NCI-H774 (cell line): ENCODE results near the gene PDLIM5.
"Not testable (repeated sequence)": the region's sequence is repeated elsewhere in the genome, so short reads cannot be mapped to it uniquely, and the experiment has no call there.

ENCODE experiments used
- DNase-seq: peaks from one replicate; lab custom pipeline; 2025; lab: John Stamatoyannopoulos, UW

PDLIM5 gene

DNA sequence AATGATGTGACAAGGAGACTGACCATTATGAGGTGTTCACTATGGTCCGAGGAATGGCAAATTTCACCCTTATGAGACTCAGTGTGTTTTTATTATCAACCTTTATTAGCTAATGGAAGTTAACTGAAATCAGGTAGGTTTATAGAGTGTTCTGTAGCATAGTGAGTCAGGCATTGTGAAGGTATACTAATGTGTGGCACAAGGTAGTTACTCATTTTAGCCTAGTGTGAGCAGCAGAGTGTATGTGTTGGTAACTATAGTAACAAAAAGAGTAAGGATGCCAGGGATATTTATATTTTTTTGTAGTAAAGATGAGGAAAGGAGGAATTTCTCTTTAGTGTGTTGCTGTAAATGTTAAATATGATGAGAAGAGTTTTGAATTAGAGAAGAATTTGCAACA is 12.0 kb downstream of the PDLIM5 start:
- no peak for DNase-seq

DNA sequence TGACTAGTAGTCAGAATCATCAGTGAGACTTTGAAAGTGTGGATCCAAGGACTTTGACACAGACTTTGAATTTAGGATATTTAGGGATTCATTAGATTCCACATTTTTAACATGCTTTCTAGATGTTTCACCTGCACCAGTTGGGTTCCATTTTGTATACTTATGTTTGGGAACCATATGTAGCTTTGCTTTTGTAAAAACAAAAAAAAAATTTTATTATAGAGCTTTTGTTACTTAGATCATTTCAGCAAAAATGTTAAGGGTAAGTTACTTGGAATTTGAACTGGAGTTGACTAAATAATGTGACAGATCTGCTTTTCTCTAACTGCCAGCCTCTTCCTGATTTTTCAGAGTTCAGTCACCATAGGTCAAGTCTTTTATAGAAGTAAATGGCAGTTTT is 14.6 kb downstream of the PDLIM5 start:
- DNase-seq, result no peak

DNA sequence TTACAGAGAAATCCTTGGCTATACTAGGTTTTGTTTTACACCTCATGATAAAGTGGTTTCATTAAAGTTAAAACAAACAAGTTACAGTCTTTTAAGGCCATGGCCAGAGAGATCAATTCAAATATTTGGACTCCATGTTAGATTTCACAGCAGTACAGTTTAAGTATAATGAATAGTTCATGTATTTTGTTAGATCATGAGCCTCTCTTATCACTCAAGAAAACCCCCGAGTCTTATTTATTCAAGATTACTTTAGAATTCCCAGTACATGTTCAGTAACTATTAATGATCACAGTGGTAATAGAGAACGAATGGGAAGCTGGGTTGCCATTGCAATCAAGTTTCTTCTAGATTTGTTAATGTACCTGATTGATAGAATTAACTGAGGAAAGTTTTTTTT is 15.2 kb downstream of the PDLIM5 start:
- no peak for DNase-seq

DNA sequence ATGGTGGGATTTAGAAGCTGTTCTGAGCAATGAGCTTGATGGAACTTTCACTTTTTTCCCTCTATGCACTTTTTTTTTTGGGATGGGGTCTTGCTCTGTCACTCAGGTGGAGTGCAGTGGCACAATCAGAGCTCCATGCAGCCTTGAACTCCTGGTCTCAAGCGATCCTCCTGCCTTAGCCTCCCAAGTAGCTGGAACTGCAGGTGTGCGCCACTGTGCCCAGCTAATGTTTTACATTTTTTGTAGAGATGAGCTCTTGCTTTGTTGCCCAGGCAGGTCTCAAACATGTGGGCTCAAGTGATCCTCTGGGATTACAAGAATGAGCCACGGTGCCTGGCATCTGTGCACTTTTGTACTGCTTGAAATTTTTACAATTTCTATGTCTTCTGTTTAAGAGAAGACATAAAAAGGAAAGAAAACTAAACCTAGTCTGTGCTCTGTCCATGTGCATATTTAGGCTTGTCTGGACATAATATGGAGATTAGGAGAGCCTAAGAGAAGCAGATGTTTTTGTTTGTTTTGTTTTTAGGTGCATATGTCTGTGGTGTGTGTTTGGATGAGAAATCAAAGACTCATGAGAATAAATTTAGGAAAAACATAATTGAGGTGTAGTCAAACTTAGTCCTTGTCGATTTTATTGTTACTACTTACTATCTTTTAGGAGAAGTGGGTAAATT is 16.5 kb downstream of the PDLIM5 start:
- DNase-seq, result no peak

DNA sequence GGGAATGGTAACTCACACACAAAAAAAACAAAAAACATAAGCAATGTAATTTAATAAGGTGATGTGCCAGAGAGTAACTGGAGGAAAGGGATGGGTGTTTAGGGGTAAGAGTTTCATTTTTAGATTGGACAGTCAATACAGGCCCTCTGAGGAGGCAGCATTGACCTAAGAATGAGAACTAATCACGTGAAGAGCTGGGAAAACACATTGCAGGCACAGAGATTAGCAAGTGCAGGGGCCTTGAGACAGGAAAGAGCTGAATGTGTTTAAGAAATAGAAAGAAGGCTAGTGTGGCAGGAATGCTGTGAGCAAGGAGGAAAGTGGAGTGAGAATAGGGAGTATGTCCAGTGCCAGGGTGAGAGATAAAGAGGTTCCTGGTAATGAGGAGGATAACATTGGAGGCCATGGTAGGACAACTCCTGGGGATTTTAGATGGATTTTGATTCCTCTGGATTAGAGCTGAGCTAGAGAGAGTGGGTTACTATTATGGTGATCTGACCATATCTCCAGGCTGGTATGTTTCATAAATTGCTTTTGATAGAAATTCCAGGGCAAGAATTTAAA is 17.6 kb downstream of the PDLIM5 start:
- no peak for DNase-seq

DNA sequence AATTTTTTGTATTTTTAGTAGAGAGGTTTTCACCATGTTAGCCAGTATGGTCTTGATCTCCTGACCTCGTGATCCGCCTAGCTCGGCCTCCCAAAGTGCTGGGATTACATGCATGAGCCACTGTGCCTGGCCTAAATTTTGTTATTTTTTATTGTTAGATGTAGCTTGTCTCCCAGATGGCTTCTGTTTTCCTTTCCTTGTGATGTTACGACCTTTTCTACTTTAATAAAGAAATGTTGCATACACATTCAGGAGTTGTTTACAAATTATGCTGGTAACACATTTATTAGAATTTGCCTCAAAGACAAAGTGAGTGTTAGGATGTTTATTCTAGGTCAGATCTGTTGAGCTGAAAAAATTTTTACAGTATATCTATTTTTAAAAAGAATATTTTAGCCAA is 18.4 kb downstream of the PDLIM5 start:
- no peak for DNase-seq

DNA sequence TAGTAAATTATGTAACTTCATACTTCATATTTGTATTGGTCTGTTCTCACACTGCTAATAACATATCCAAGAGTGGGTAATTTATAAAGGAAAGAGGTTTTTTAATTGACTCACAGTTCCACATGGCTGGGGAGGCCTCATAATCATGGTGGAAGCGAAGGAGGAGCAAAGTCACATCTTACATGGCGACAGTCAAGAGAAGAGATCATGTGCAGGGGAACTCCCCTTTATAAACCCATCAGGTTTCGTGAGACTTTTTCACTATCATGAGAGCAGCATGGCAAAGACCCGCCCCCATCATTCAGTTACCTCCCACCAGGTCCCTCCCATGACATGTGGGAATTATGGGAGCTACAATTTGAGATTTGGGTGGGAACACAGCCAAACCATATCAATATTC is 19.0 kb downstream of the PDLIM5 start:
- not testable (repeated sequence) for DNase-seq

DNA sequence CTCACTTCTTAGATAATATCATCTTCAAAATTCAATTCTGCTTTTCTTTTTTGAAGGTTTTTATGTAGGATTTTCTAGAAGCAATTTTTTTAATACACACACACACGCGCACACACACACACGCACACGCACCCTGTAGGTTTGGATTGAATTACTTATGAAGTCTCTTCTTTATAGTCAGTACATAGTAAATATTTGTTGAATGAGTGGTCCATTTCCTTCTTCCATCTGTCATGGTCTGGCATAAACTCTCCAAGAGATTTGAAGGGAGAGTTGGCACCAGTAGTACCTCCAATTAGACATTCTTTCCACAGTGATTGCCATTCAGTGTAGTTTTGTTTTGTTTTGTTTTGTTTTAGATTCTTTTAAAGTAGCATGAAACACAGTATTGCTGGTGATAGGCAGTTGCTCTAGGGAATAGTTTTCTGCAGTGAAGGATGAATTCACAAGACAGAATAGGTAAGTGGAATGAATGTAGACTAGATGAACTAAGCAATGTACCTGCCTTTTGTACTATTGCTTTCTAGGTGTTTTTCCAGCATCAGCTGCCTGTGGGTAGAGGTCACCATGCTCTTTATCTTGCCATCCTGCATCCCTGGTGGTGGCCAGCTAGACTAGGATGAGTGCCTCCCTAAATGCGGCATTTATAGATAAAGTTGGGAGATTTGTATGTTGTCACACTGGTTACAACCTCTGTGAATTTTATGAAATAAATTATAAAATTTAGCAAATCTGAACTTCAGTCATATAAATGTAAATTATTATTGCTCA is 20.5 kb downstream of the PDLIM5 start:
- DNase-seq, result peak; percentile 7

DNA sequence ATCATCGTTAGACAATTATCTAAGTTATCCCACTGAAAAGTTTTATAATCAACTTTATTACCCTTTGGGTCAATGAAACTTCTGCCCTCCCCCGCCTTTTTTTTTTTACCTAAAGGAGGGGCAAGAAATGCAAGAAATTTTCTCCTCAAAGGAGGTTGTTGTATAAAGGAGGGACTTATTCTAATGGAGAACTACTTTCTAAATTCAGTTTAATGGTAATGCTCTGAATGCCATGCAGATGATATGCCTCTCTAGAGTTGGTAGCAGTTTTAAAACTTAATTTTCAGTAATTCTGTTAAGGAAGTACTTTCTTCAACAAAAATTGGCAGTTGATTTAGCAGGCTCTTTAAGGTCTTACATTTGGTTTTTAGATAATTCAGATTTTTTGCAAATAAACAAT is 23.3 kb downstream of the PDLIM5 start:
- DNase-seq, result no peak

DNA sequence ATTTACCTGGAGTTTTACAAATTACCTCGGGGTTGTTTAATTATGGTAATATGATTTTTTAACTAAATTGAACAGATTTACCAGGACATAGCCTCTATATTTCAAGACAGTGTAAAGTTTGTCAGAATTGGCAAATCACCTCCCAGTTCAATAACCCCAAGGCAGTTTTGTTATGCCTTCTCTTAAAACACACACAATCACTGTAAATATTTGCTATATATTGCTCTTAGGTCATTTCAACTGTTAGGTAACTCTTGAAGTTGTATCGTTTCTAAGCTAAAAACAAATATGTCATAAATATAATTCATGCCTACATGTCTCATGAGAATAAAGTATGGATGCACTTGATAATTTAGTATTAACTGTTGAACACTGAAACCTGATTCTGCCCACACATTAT is 24.1 kb downstream of the PDLIM5 start:
- no peak for DNase-seq

DNA sequence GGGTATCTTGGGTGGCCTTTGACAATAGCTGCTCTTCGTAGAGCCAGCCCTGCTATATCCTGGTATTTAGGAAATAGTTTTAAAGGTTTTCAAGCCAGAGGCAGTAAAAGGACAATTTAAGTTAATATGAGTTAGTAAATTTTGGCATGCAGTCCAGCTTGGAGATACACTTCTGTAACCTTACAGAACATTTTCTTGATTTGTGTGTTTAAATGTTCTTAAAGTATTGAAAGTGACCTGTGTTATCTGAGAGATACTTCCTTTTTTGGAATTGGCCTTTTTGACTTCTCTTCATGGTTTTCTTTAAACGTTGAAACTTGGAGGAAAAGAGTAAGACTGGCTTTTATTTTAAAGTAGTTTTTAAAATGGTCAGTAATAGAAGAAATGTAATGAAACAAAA is 25.5 kb downstream of the PDLIM5 start:
- DNase-seq, result no peak

DNA sequence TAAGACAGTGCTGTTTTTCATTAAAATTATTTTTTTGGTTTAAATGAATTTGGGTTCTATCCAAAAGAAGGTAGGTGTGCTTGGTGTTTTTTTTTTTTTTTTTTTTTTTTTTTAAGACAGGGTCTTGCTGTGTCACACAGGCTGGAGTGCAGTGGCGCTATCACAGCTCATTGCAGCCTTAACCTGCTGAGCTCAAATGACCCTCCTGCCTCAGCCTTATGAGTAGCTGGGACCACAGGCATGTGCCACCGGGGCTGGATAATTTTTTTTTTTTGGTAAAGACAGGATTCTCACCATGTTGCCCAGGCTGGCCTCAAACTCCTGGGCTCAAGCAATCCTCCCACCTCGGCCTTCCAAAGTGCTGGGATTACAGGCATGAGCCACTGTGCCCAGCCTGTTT is 27.1 kb downstream of the PDLIM5 start:
- not testable (repeated sequence) for DNase-seq

DNA sequence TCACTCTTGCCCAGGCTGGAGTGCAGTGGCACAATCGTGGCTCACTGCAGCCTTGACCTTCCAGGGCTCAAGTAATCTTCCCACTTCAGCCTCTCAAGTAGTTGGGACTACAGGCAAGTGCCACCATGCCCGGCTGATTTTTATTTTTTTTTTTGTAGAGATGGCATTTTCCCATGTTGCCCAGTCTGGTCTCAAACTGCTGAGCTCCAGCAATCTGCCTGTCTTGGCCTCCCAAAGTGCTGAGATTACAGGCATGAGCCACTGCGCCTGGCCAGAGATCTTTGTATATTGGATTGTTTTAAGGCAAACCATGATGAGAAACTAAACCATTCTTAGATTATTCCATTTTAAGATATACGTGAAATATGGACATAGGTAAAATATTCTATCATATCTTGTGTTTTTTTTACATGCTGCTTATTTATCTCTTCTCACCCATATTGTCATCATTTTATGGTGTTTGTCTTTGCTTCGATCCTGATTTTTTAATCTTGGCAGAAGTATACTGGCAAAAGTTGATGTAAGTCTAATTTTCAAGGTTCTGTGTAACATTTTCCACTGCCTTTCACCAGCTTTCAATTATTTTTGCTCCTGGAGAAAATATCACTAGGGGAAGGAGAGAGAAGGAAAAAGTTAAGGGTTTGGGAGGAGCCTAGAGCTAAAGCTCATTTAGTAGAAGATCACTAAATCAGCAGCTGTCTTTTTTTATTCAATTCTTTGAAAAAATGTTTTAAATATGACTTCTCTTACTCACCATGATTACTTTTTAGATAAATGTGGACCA is 27.8 kb downstream of the PDLIM5 start:
- no peak for DNase-seq

DNA sequence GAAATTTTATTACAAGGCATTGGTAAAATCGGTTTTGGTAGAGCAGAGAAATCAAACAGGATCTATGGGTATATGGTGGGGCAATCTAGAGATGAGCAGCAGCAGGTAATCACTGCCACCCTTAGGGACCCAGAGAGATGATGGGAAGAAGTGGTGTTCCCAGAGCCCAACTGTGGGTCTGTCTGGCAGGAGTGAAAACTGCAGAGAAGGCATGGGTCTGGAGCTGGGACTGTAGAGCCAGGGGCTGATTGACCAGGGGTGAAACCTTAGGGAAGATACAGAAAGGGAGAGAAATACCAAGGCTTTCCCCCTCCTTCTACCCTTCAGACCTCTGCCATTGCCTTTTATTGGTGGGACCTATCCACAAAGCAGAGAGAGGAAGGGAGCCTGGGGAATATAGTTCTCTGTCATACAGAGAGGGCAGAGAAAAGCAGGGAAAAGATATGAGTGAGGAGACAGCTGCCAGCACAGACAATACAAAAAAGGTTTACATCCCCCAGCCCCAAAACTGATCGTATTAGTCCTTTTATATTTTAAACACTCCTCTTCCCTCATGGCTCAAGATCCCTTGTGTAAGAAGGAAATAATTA is 28.7 kb downstream of the PDLIM5 start:
- DNase-seq, result no peak

DNA sequence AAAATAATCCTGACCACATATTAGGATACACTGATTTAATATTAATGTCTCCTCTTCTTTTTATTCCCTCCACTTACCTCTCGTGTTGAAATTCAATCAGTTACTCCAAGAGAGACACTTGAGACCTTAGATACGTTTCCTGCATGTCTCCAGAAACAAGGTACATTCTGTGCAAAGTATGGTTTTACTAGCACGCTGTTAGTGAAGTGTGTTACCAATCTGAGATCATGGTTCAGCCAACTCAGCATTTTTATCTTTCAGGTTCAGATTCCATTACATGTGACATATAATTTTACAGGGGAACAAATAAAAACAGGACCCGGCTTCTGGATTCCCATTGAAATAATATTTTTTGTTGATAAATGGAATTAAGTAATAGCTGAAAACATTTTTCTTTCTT is 32.2 kb downstream of the PDLIM5 start:
- DNase-seq, result no peak

DNA sequence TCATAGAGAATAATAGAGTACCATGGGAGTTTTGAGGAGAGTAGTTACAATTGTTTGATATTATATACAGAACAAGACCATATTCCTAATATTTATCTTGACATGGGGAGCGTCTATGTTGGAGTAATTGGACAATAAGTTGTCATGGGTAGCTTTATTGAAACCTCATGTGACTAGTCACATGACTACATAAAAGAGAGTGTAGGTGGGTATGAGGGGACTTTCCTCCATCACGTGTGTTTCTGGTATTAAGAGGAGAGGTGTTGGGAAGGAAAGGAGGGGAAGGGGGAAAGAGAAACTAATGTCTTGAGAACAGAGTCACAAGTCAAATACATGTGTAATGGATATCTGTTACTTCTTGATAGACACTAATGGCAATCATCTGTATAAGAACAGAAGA is 33.1 kb downstream of the PDLIM5 start:
- no peak for DNase-seq

DNA sequence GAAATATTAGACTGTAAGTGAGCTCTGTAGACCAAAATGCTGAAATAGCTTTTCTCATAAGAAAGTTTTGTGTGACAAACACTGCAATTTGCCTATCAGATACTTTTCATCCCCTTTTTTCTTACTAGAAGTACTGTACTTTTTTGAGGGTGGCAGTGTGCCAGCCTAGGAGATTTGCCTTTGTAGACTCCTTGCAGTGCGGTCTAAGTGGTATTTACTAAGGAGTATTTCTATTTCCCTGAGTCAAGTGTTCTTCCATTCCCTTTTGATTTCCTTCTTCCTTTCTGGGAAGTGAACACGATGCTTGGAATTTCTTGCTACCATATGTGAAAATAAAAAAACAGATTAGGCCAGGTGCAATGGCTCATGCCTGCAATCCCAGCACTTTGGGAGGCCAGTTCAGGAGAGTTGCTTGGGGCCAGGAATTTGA is 34.6 kb downstream of the PDLIM5 start:
- DNase-seq, result no peak

DNA sequence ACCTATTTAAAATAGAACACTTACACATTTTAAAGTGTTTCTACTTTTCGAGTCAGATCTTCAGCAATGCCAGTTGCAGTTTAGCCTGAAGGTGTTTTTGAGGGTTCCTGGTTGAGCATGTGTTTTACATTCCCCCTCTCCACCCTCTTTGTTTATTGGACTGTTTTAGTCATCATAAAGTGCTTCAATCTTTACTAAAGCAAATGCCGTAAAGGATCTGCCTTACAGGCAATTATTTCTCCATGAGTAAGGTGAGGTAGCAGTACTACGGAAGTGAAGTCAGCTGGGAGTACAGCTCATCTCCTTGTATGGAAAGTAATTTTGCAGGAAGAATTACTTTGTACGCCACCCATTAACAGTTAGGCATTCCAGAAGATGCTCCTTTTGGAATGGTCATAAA is 36.9 kb downstream of the PDLIM5 start:
- DNase-seq, result no peak

DNA sequence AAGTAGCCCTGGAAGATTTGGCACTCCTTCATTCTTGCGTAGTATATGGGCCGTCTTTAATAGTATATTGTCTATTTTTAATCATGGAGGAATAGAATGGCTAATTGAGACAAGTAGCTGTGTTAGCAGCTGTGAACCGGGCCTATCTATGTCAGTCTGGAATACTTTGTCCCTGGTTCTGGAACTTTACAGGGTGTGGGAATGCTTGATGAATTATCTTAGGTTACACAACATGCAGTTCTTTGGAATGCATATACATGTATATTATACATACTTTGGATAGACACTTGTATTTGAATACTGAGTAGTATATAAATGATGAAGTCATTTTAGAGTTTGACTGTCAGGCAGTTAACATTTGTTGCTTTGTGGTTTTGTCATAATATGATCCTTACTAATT is 37.4 kb downstream of the PDLIM5 start:
- DNase-seq, result no peak

DNA sequence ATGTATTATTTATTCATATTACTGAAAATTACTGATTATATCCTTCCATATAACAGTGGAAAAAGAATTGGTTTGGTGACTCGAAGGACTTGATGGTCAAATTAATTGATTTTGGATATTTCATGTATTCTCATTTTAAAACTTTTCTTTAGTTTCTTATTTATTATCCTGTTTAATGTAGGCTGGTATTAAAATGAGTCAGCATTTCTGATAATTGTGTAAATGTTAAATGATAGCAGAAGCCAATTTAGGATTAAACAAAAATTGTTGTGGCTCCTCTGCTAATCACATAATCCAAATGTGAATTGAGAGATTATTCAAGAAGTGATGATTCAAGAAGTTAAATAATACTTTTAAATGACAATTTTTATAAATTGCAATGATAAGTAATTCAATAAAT is 38.7 kb downstream of the PDLIM5 start:
- DNase-seq, result no peak

DNA sequence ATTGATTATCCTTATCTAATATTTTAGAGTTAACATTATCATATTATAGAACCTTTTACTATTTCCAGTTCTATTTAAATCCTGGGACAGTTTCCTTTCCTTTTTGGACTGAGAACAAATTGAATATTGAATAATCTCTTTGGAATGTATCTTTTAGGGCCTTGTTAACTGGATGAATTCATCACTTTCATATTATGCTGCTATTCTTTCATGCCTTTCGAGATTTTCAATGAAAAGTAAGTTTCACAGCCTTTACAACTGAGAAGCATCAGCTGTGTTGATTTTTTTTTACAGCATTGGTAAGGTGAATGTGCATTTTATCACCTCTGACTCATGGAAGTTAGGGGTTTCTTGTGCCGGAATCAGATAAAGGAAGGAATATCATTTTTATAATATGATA is 39.6 kb downstream of the PDLIM5 start:
- DNase-seq, result no peak

DNA sequence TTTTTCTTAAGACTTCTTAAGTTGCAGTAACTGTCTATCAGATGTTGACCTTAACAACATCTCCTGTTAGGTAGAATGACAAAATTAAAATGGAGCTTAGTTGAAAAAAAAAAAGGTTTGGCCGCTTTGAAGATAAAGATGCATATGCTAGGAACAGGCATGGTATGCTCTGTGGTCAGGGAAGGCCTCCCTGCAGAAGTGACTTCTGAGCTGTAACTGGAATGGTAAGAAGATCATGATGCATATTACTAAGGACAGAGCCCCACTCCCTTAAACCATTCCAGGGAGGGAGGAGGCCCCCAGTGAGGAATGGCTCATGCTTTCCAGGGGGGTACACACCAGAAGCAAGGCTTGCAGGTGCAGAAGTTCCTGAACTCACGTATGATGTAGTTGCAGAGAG is 43.7 kb downstream of the PDLIM5 start:
- DNase-seq, result no peak
